ENCODE results near the gene MMD. TPM values are rescaled to one million over a fixed set of nuclear protein-coding genes. Genes with fewer than 3 reads are reported as not detected.

Gene MMD
- total RNA-seq, 1 donor from 2014 or later = 22.9 TPM

GRCh38 chr17:55388842-55389241 is 32.8 kb downstream of the MMD start:
- no peak overlapping the region for H3K27ac ChIP-seq
- intact Hi-C loops (cut with DNase I) = no loop called here
- DNase-seq (ENCODE audit: low spot score in 2 of 2) = no peak

DNA sequence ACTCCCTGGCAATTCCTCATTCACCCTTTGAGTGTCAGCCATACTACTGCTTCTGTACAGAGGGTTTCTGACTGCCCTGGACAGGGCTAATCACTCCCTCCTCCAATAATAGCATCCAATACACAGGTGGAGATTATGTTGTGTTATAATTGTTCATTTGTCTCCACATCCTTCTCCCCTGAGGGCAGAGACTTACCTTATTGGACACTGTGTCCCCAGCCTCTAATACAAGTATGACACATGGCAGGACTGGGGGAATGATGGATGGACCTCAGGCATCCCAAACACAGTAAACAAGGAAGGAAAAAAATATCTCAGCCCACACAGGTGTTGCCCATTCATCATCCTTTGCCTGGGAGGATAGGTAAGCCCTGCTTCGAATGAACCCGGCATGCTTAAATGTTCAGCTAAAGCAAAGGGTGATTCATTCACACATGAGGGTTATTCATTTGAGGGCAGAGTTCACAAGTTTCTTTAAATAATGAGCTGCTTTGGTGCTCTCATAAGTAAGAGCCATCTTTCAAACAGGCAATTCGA is 34.8 kb downstream of the MMD start:
- Histone ChIP-seq H3K27me3 (no peaks in the 10 kb centered on the region), H3K36me3 (no peaks in the 10 kb centered on the region), H3K9me3 (no peaks in the 10 kb centered on the region), H3K27ac (no peak overlapping the region), H3K4me3 (no peak overlapping the region), H3K4me1 (no peaks in the 10 kb centered on the region)
- DNase-seq (ENCODE audit: low spot score in 2 of 2) = no peak
- TF ChIP-seq, protein P1, sequence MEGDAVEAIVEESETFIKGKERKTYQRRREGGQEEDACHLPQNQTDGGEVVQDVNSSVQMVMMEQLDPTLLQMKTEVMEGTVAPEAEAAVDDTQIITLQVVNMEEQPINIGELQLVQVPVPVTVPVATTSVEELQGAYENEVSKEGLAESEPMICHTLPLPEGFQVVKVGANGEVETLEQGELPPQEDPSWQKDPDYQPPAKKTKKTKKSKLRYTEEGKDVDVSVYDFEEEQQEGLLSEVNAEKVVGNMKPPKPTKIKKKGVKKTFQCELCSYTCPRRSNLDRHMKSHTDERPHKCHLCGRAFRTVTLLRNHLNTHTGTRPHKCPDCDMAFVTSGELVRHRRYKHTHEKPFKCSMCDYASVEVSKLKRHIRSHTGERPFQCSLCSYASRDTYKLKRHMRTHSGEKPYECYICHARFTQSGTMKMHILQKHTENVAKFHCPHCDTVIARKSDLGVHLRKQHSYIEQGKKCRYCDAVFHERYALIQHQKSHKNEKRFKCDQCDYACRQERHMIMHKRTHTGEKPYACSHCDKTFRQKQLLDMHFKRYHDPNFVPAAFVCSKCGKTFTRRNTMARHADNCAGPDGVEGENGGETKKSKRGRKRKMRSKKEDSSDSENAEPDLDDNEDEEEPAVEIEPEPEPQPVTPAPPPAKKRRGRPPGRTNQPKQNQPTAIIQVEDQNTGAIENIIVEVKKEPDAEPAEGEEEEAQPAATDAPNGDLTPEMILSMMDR (IDR thresholded peaks at IDR 0.05) = no peak
- intact Hi-C loops (cut with DNase I) = no loop called here

More at GRCh38 chr17:55388842-55389241, 32.8 kb downstream of the MMD start:
- Histone ChIP-seq H3K4me1 (no peaks in the 10 kb centered on the region), H3K36me3 (peaks cover 0 to 3% of the 10 kb centered on the region in 2 donors), H3K4me3 (no peak overlapping the region), H3K27me3 (no peaks in the 10 kb centered on the region), H3K9me3 (no peaks in the 10 kb centered on the region)
- TF ChIP-seq, protein P1 (IDR thresholded peaks at IDR 0.05) = no peak

DNA sequence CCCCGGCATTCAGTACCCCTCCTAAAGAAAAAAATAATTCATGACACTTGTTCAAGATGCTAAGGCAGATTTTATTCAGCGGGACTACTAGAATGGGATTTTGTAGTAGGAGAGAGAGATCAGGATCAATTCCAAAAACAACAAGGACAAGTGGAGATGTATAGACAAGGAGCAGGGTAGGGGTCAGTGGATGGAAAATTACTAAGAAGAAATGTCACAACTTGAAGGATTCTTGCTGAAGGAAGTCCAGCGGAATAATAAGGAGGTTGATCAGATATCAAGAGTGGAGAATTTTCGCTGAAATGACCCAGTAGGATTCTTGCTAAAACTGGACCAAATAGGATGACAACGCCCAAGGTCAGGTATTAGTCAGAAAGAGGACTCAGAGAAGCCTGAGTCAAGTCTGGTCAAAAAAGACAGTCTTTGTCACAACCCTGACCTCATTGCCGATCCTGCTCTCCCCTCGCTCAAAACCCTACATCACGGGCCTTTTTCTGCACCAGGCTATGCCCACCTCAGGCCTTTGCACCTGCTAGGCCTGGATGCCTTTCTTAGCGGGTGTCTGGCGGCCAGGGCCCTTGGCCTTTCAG is 36.9 kb downstream of the MMD start:
- intact Hi-C loops (cut with DNase I) = no loop called here
- Histone ChIP-seq H3K4me1 (no peaks in the 10 kb centered on the region), H3K4me3 (no peak overlapping the region), H3K9me3 (no peaks in the 10 kb centered on the region), H3K27me3 (no peaks in the 10 kb centered on the region), H3K27ac (no peak overlapping the region), H3K36me3 (no peaks in the 10 kb centered on the region)
- no peak for DNase-seq (ENCODE audit: low spot score in 2 of 2)
- TF ChIP-seq, protein P1 (IDR thresholded peaks at IDR 0.05) = no peak

DNA sequence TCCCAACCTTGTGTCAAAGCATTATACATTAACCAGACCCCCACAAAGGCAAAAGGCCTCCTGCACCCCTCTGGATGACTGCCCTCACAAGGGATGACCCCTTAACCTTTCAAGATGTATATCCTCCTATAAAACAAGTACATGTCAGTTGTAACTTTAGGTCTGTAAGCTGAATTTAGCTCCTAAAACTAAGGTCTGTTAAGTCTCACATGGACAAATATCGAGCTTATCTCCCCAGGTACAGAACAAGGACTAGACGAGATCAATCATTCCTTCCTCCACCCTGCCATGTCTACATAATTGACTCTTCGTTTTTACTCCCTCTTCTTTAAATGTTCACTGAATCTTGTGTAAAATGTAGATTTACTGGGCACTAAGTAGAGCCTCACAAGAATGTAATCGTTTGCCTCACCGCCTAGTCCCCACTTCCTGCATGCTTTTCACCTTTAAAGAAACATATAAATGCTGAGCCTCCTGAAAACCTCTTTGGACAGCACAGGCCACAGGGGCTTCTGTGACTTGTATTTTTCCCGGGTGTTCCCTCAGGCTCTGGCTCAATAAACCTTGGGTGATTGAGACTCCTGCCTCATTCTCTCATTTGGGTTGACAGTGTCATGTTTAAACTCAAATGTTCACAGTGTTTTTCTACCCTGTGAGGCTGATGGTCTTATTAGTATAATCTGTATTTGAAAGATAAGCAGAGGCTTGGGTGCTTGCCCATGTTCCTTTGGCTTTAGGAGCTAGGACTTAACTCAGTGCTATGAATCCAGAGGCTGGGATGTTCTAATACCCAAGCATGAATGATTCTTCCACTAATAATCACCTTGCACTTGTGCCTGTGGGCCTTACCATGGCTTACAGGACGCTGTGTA is 37.6 kb downstream of the MMD start:
- no peaks in the 10 kb centered on the region for H3K27me3 ChIP-seq
- no peak overlapping the region for H3K27ac ChIP-seq
- no peaks in the 10 kb centered on the region for H3K4me1 ChIP-seq
- TF ChIP-seq, protein P1 (IDR thresholded peaks at IDR 0.05) = no peak
- H3K9me3 ChIP-seq = no peaks in the 10 kb centered on the region
- intact Hi-C loops (cut with DNase I) = no loop called here
- H3K36me3 ChIP-seq = no peaks in the 10 kb centered on the region
- DNase-seq (ENCODE audit: low spot score in 2 of 2) = no peak
- no peak overlapping the region for H3K4me3 ChIP-seq

GRCh38 chr17:55381017-55381770 is 40.4 kb downstream of the MMD start:
- no peaks in the 10 kb centered on the region for H3K36me3 ChIP-seq
- H3K4me1 ChIP-seq = no peaks in the 10 kb centered on the region
- DNase-seq (ENCODE audit: low spot score in 2 of 2) = no peak
- no peaks in the 10 kb centered on the region for H3K9me3 ChIP-seq
- TF ChIP-seq, protein P1 (IDR thresholded peaks at IDR 0.05) = no peak
- no peak overlapping the region for H3K27ac ChIP-seq
- H3K27me3 ChIP-seq = no peaks in the 10 kb centered on the region
- intact Hi-C loops (cut with DNase I) = no loop called here
- no peak overlapping the region for H3K4me3 ChIP-seq
